Right lobe of liver (tissue), 4 donors: ENCODE data around the gene C1orf74.

Experiments used
- POLR2A ChIP-seq: fragments of 450-650 bp; IDR thresholded peaks from one replicate; pipeline ENCODE4 v1.6.1; 2017; ENCODE audit warnings: antibody characterized with exemption, mild to moderate bottlenecking
- TF ChIP-seq, protein P1 (sequence below), 4 donors: fragments of 200-600 bp in 3 of 4; fragments of 450-650 bp in 1 of 4; IDR thresholded peaks; one replicate each; pipeline versions ENCODE4 v1.5.1 to v1.8.0; 2016 to 2022; ENCODE audit warnings: antibody characterized with exemption in 4 of 4, mild to moderate bottlenecking in 2 of 4
- donor health status: DM: no; HTN: no; CAD: no.
- donor health status: DM: no; HTN: no; CAD: no.
- donor health status: DM: no; HTN: yes; CAD: no.

DNA sequence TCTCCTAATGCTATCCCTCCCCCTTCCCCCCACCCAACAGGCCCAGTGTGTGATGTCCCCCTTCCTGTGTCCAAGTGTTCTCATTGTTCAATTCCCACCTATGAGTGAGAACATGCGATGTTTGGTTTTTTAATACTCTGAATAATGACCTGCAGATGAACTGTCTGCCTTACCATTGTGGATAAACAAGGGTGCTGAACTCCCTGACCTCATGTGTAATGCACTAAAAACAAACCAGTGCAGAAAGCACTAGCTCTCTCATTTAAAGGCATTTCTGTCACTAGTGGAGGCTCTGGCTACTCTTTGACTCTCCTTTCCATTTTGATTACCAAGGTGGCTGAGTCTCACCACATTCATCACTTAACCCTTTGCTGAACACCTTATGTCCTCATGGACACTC is 51.6 kb downstream of the C1orf74 start:
- TF ChIP-seq, protein P1, sequence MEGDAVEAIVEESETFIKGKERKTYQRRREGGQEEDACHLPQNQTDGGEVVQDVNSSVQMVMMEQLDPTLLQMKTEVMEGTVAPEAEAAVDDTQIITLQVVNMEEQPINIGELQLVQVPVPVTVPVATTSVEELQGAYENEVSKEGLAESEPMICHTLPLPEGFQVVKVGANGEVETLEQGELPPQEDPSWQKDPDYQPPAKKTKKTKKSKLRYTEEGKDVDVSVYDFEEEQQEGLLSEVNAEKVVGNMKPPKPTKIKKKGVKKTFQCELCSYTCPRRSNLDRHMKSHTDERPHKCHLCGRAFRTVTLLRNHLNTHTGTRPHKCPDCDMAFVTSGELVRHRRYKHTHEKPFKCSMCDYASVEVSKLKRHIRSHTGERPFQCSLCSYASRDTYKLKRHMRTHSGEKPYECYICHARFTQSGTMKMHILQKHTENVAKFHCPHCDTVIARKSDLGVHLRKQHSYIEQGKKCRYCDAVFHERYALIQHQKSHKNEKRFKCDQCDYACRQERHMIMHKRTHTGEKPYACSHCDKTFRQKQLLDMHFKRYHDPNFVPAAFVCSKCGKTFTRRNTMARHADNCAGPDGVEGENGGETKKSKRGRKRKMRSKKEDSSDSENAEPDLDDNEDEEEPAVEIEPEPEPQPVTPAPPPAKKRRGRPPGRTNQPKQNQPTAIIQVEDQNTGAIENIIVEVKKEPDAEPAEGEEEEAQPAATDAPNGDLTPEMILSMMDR (IDR thresholded peaks at IDR 0.05): no peak
- TF ChIP-seq POLR2A: no peak
